Measurements from ENCODE around the gene GALNS.

Gene GALNS

DNA sequence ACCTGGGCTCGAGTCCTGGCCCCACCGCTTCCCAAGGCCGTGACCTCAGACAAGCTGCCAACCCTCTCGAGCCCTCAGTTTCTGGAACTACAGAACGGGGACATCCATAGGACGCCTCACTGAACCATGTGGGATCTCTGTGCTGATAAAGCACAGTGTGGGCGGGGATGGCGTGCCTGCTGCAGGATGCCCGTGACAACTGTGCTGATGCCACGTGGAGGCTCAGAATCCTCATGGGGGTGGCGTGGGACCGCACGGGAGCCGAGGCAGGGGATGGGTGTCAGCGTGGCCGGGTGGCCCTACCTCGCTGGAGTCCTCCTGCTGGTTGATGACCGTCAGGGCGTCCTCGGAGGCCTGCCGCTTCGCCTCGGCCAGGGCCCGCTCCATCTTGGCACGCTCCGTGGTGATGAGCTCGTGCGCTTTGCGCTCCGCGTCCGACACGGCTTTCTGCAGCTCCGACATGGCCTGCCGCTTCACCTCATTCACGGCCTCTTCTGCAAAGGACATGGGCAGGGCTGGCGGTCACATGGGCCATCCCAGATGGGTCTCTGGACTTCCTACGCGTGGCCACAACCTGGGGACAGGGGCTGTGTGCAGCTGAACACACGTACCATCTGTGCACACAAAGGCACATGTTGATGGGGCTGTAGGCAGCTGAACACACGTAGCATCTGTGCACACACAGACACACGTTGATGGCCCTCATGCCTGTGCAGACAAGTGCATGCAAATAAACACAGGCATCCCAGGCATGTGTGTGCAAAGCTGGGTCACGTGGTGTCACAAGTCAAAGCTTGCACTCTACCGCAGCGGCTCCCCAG lies 22.4 kb upstream of the GALNS start:
- no peak overlapping the region for H3K4me3 ChIP-seq (replicated peaks; ENCODE audit: low read depth, low read length)
- no peak for DNase-seq (ENCODE audit: low read depth)
- no peak for TF ChIP-seq CTCF (IDR thresholded peaks at IDR 0.05; ENCODE audit: low read length, missing control alignments)

DNA sequence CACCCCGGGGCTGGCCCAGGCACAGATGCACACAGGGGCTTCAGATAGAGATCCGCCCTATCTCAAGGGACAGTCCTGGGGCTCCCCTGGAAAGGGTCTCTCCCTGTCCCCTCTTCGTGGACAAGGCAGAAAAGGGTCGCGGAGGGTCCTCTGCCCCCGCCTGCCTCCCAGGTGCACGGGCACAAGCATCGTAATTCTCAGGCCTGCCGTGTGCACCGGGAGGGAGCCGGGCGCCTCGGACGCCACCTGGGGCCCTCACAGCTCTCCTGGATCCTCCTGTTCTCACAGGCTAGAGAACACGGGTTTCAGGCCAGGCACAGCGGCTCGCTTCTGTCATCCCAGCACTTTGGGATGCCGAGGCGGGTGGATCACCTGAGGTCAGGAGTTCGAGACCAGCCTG lies 21.6 kb upstream of the GALNS start:
- no peak overlapping the region for H3K4me3 ChIP-seq (replicated peaks; ENCODE audit: low read depth, low read length)
- no peak for DNase-seq (ENCODE audit: low read depth)
- no peak for TF ChIP-seq CTCF (IDR thresholded peaks at IDR 0.05; ENCODE audit: low read length, missing control alignments)

- no peak overlapping the region for H3K4me3 ChIP-seq (replicated peaks; ENCODE audit: low read depth, low read length)
- TF ChIP-seq CTCF (IDR thresholded peaks at IDR 0.05; ENCODE audit: low read length, missing control alignments), result no peak
- no peak for DNase-seq (ENCODE audit: low read depth)
Observed at GRCh38 chr16:88877564-88878289, 21.0 kb upstream of the GALNS start.

DNA sequence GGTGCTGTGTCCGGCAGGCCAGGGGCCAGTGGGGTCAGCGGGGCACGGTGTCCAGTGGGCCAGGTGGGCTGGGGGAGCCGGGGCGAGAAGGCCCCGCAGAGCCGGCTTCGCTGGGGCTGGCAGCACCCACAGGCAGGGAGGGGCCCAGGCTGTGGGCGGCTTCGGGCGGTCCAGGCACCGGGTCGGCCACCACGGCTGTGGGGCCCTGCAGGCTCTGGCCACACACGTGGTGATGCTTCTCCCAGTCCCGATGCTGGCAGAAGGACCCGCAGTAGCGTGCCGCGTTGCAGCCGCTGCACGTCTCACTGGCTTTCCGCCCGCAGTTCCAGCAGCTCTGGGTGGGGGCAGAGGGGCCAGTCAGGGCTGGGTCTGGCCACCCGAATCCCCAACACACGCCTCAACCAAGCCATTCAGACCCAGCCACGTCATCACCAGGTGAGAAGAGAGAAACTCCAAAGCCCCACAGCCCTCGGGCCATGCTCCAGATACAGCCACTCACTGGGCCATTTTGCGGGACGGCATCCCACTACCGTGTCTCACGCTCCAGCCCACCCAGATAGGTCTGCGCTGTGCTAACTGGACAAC lies 20.3 kb upstream of the GALNS start:
- DNase-seq (ENCODE audit: low read depth), result no peak
- no peak for TF ChIP-seq CTCF (IDR thresholded peaks at IDR 0.05; ENCODE audit: low read length, missing control alignments)
- H3K4me3 ChIP-seq (replicated peaks; ENCODE audit: low read depth, low read length), result no peak overlapping the region

DNA sequence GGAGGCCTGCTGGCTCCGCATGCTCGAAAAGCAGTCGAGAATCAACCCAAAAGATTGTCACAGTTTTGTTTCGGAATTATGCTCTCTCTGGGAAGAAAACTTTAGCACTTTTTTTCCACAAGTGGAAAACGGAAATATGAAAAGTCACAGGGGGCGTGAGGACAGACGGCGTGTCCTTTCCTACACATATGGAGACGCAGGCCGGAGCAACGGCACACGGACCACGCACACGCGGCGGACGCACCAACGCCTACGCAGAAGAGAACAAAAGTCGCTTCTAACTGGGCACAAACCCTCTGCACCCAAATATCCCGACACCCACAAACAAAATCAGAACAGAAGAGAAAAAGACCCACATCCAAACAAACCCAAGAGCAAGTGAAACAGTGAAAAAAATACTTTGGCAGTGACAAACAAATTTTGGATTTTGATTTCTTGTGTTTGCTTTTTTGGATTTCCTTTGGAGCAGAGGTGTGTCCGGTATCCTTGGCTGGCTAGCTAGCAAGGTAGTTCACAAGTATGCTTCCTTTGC lies 19.0 kb upstream of the GALNS start:
- TF ChIP-seq CTCF (IDR thresholded peaks at IDR 0.05; ENCODE audit: low read length, missing control alignments), result no peak
- no peak overlapping the region for H3K4me3 ChIP-seq (replicated peaks; ENCODE audit: low read depth, low read length)
- no peak for DNase-seq (ENCODE audit: low read depth)

- no peak for DNase-seq (ENCODE audit: low read depth)
- TF ChIP-seq CTCF (IDR thresholded peaks at IDR 0.05; ENCODE audit: low read length, missing control alignments), result no peak
- no peak overlapping the region for H3K4me3 ChIP-seq (replicated peaks; ENCODE audit: low read depth, low read length)
Observed at GRCh38 chr16:88874938-88875599, 18.3 kb upstream of the GALNS start.

Data from fibroblast of pulmonary artery (primary cell).